GM18502 (cell line): Measurements from ENCODE around the gene GMIP.
A peak's percentile ranks its signal among the peaks of the same experiment; 100 is the strongest.
"Not testable (repeated sequence)": the region's sequence is repeated elsewhere in the genome, so short reads cannot be mapped to it uniquely, and the experiment has no call there.

Experiments used
- ATAC-seq: cut with Tn5 transposase; IDR thresholded peaks from one replicate; pipeline ENCODE4 v1.9.1; 2021; ENCODE audit warnings: mild to moderate bottlenecking; ENCODE audit not compliant: unreplicated experiment, poor library complexity

Gene GMIP

DNA sequence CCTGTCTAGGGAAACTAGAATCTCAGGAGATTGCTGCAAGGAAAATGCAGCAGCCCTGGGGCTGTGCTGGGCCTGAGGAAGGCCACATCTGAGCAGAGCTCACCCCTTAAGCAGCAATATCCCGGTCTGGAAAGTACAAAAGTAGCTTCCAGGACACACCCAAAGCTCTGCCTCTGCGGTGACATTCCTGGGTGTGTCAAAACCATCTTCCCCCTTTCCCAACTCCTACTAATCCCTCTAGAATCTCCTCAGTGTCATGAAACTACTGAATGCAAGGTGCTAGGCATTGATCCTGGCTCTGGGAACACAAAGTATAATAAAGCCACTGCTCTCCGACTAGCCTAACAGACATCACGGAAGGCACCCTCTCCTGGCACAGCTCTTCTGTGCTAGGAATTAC is 30.0 kb downstream of the GMIP start:
- ATAC-seq, result no peak

DNA sequence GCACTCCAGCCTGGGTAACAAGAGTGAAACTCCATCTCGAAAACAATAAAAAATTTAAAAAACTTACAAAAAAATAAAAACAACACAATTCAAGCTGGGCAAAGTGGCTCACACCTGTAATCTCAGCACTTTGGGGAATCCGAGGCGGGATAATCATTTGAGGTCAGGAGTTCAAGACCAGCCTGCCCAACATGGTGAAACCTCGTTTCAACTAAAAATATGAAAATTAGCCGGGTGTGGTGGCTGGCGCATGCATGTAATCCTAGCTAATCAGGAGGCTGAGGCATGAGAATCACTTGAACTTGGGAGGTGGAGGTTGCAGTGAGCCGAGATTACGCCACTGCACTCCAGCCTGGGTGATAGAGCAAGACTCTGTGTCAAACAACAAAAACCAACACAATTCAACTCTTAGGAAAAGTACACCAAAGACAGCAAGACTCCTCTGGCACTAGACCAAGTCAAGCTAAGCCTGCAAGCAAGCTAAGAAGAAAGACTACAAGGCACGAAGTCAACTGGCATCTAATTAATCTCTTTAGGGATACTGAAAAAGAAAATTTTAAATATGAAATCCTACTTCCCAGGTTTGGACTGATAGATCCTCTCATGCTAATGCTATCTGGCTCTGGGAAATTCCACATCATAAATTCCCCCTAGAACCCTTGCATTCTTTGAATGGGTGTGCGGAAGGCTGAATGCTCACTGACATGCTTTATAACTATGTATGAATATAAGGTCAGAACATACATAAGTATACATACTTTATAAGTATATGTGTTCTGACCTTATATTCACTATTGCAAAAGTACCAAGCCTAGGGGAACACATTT is 32.9 kb downstream of the GMIP start:
- ATAC-seq, result no peak

DNA sequence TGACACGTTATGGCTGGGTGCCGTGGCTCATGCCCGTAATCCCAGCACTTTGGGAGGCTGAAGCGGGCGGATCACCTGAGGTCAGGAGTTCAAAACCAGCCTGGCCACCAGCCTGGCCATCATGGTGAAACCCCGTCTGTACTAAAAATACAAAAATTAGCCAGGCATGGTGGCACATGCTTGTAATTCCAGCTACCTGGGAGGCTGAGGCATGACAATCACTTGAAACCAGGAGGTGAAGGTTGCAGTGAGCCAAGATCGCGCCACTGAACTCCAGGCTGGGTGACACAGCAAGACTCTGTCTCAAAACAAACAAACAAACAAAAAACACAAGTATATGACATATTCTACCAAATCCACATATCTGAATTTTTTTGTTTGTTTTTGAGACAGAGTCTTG is 36.8 kb downstream of the GMIP start:
- ATAC-seq, result not testable (repeated sequence)

DNA sequence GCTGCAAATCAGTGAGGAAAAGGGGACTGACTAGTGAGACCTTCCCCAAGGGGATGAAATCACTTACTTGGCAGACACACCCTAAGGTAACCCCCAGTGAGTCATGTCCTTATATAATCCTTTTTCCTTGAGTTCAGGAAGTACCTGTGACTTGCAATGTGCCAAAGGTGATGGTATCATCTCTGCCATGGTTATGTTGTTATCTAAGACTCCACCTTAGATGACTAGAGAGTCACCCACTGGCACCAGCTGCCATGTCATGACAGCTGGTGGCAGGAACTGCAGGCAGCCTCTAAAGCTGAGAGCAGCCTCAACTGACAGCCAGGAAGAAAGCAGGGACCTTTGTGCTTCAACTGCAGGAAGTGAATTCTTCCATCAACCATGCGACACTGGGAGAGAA is 37.4 kb downstream of the GMIP start:
- ATAC-seq, result no peak

DNA sequence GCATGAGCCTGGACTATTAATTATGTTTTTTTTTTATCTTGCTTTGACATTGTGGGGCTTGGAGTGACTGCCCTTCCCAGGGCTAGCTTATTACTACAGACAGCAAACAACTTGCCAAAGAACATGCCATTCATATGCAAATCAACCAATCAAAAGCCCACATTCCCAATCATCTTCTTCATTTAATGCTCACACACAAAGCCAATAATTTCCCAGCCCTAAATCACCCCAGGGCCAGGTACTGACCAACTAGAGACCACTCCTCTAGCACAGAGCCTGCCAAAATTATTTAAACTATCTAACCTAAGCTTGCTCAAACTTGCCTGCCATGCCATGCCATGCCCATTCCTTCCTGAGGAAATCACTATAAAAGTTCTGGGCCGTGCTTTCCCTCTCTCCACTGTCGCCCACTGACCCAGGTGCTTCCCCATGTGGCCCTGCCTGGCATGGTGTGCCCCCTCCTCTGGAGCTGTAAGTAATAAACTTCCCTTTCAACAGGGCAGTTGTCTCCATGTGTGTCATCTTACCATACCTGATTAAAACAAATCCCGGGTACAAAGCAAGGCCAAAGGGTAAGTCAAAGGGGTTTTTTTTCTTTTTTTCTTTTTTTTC is 40.6 kb downstream of the GMIP start:
- ATAC-seq, result no peak

DNA sequence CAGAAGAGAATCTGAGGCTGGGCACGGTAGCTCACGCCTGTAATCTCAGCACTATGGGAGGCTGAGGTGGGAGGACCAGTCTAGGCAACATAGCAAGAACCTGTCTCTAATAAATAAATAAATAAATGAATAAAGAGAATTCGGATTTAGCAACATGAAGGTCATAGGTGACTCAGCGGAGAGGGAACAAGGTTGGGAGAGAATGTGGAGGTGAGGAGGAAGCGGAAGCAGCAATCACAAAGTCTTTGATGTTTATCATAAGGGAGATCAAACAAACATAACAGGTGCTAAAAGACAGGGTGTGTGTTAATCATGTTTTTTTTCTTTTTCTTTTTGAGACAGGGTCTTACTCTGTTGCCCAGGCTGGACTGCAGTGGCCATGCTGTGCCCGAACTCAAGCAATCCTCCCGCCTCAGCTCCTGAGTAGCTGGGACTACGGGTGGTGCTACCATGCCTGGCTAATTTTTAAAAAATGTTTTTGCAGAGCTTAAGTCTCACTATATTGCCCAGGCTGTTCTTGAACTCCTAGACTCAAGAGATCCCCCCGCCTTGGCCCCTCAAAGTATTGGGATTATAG is 41.2 kb downstream of the GMIP start:
- no peak for ATAC-seq

DNA sequence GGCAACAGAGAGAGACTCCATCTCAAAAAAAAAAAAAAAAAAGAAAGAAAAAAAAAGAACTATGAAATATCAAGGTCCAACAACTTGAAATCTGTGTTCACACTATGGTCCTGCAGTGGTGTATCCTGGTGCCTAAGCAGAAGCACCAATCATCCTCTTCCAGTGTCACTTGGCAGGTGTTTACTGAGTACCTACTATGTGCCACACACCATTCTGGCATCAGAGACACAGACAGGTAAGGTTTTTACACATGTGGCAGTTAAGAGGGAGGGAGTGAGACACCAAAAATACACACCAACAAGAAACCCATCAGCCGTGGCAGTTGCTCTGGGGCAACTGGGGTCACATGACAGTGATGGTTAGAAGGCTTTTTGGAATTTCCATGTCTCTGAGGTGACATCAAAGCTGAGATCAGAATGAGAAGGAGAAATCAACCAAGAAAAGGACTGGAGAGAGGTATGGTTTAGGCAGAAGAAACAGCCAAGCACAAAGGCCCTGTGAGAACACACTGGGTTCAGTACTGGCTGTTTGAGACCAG is 42.6 kb downstream of the GMIP start:
- ATAC-seq, result no peak

DNA sequence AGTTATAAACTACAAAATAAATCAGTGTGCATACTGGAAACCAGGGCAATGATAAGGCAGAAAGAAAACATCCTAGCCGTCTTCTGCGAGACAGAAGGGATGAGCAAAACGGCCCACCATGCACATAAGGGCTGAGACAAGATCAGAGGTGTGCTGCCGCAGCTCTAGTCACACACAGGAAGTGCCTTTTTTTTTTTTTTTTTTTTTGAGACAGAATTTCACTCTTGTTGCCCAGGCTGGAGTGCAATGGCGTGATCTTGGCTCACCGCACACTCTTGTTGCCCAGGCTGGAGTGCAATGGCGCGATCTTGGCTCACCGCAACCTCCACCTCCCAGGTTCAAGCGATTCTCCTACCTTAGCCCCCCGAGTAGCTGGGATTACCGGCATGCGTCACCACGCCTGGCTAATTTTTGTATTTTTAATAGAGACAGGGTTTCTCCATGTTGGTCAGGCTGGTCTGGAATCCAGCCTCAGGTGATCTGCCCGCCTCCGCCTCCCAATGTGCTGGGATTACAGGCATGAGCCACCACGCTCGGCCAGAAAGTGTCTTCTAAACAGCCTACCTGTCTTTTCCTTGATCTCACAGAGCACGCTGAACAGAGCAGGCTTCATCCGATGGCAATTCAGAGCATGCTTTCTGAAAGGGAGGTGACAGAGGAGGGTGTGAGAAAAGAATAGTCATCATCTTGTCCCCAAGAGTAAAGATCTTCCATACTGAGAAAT is 44.6 kb downstream of the GMIP start:
- ATAC-seq, result peak; percentile 23

DNA sequence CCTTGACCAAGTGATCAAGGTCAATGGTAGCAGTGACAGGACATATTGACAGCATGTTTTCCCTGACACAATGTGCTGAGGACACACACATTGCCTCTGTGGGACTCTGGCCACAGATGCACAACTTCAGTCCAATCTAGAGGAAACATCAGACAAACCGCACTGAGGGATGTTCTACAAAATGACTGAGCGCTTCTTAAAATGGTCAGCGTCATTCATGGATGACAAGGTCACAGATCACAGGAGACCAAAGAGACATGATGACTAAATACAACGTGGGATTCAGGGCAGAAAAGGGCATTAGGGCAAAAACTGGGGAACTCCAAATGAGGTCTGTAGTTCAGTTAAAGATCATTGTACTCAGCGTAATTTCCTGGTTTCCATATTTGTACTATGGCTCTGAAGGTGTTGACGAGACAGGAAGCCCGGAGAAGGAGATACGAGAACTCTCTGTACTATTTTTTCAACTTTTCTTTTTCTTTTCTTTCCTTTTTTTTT is 45.6 kb downstream of the GMIP start:
- peak; percentile 66 for ATAC-seq

DNA sequence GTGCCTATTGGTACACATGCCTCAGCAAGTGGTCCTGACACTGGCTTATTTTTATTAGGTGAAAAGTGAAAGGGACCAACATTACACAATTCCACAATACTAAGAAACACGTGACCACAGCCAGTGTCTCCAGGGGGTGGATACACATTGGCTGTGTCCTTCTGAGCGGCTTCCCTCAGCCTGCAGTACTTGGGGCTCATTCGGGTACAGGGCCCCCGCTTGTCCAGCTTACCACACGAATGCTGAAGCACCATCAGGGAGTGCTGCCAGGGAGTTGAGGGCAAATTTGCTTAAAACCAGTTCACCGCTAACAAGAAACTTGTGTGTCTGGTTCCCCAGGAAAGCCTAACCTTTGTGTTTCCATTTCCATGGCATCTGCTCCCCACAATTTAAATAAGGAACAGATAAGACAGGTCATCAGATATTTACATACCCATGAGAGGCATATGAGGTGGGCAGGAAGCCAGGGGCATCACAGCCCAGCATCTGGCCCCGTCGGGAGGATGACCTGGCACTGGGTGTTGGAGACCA is 48.2 kb downstream of the GMIP start:
- no peak for ATAC-seq

DNA sequence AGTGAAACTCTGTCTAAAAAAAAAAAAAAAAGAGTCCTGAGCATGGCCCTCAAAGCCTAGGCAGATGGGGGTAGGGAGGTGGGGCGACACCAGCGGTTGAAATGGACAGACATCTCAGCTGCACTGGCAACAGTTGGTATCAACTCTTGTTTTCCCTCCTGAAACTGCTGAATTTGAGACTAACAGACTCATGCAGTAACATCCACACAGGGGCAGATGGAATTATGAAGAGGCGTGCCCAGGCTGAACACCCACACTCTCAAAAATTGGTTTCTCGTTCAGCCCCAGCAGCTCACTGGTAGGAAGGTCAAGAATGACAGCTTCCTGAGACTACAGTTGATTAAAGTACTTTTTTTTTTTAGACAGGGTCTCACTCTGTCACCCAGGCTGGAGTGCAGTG is 49.1 kb downstream of the GMIP start:
- ATAC-seq, result no peak

DNA sequence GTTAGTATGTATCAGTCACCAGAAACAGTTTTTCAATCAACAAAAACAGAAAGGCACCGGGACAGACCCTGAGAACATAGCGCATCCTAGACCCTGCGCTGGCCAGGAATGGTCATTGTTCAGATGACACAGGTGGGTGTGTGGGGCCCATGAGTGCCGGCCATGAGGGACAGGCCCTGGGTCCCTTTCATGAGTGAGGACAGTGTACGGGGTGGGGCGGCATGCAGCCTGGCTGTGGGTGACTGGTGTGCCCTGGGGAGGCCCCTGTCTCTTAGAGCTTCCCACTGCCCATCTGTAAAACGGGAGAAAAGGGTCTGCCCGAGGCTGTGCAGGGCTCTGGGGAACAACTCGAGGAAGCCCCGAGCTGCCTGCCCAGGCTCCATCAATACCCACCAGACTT is 50.8 kb downstream of the GMIP start:
- ATAC-seq, result no peak

DNA sequence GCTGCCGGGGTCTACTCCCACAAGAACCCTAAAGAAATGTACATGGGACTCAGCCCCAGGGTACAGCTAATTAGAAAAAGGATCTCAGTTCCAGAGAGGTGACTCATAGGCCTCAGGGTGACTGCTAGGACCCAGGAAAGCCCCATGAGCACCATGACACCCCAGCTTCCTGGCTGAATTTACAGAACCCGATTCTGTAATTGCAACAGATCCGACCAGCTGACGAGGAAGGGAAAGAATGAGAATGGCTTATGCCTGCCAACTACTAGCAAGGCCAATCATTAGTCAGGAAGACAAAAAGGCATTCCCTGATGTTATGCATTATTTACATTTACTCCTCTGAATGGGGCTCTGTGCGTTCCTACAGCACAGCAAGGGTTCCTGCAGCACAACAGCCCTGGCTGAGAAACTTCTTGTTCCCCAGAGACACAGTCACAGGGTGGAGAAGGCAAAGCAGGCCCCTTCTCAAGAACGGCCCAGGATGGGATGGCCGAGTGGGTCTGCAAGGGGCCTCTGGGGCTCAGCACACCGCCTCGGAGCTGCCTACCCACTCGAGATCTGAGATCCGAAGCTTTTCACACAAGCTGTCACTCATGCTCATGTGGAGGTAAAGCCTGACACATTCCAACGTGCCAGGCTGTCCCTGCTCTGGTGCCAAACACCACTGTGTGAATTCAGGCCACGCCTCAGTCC is 52.2 kb downstream of the GMIP start:
- ATAC-seq, result peak; percentile 85

DNA sequence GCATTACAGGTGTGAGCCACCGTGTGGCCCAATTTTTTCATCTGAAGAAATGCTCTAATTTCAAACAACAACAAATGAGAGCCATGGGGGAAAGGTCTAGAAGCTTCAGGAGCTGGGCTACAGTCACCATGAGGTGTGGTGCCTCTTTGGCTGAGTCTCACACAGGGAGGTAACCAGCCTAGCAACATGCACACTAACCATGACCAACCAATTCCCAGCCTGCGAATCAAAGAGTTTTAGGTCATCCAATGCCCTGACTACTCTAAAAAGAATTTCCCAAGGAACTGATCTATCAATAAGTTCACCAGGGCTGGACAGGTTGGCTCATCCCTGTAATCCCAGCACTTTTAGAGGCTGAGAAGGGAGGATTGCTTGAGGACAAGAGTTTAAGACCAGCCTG is 54.9 kb downstream of the GMIP start:
- no peak for ATAC-seq

DNA sequence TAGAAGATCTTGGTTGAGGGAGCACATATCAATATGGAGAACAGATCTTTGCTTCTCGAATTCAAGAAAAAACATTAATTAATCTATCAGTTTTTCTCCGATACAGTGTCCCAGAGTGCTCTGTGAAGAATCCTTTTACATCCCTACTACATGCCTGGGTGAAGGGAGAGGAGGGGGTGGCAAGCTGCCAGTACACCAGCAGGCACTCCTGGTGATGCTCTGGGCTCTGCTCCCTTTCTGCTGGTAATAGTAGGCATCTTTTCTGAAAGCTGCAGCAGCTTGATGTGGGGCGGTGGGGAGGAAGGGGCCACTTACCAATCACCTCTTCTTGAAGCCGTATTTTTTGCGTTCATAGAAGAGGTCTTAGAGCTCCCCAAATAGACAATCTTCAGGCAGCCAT is 55.7 kb downstream of the GMIP start:
- ATAC-seq, result no peak

DNA sequence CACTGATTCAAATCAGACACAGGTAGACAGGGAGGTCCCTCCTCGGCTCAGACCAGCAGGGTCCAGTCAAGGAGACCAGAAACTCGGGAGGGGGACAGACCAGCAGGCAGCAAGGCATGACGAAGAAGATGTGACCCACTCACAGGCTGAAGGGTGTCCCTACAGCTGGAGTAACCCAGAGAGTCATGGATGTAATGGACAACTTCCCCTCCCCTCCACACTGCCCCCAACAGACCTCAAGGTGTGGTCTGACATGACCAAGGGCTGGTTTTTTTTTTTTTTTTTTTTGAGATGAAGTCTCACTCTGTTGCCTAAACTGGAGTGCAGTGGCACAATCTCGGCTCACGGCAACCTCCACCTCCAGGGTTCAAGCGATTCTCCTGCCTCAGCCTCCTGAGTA is 59.1 kb downstream of the GMIP start:
- no peak for ATAC-seq

DNA sequence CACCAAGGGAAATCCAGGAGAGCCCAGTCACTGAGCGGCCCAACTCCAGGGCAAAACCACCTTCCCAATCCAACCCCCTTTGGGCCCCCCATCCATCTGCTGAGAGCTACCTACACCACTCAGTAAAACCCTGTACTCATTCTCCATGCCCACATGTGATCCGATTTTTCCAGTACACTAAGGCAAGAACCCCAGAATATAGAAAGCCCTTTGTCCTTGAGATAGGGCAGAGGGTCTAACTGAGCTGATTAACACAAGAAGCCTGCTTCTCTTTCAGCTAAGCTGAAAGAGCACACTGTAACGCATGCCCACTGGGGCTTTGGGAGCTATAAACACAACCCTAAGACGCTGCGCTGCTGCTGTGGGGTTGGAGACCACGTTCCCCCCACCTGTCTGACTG is 61.0 kb downstream of the GMIP start:
- ATAC-seq, result no peak

DNA sequence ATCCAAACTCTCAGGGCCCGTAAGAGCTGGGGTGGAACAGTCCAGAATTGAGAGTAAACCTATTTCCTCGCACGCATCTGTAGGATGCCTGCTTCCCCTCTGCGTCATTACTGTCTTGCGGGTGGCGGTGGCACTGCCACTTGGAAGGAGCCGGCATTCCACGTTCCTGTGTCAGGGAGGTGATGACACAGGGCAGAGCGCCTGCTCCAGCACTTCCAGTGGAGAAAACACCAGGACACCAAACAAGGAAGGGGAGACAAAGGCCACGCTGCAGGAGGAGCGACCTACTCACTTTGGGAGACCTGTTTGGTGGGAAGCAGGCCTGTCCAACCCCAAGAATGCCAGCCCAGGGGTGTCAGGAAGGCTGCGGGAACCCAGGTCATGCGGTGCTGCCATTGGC is 62.1 kb downstream of the GMIP start:
- no peak for ATAC-seq

DNA sequence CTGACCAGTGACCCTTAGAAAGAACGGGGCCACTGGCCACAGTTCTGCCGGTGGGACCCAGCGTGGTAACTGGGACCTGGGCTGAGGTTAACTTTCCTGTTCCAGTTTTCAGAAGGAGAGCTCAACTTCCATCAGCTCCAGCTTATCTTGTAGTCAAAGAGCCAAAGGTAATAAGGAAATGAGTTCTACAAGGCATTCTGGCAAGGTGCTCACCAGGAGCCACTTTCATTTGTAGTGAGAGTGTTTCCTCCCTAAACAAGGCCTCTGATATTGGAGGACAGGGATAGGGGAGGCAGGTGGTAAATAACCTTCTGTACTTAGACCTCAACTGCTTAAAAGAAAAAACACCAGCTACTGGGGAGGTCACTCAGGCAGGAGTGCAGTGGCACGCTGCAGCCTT is 63.0 kb downstream of the GMIP start:
- ATAC-seq, result no peak
